ENCODE data around the gene IFITM10. TPM values are rescaled to one million over a fixed set of nuclear protein-coding genes. Genes with fewer than 3 reads are reported as not detected.

IFITM10 gene
- total RNA-seq, 1 donor, result 18.1 TPM

- Histone ChIP-seq H3K9me3 (ENCODE audit: low read depth, low read length) (no peaks in the 10 kb centered on the region), H4K20me1 (ENCODE audit: insufficient read depth, low read length) (no peaks in the 10 kb centered on the region), H3K36me3 (ENCODE audit: insufficient read depth, low read length) (no peaks in the 10 kb centered on the region), H3K4me1 (ENCODE audit: insufficient read depth, low read length) (no peaks in the 10 kb centered on the region), H3K27ac (ENCODE audit: low read depth, low read length) (no peak overlapping the region), H3K27me3 (ENCODE audit: insufficient read depth, low read length) (no peaks in the 10 kb centered on the region), H3K4me3 (ENCODE audit: insufficient read depth, low read length) (no peak overlapping the region), H3K4me2 (ENCODE audit: insufficient read depth, low read length) (no peak overlapping the region), H2AFZ (ENCODE audit: low read length) (no peak overlapping the region), H3K79me2 (ENCODE audit: insufficient read depth, low read length) (no peaks in the 10 kb centered on the region)
- TF ChIP-seq CTCF (IDR thresholded peaks at IDR 0.05; ENCODE audit: extremely low read depth, low read depth, low read length), result no peak
- DNase-seq (ENCODE audit: insufficient read length, low spot score, missing footprints), result peak; percentile 84
Observed at GRCh38 chr11:1779806-1780699, 29.7 kb upstream of the IFITM10 start.

- H3K27me3 ChIP-seq (ENCODE audit: insufficient read depth, low read length), result no peaks in the 10 kb centered on the region
- no peaks in the 10 kb centered on the region for H3K36me3 ChIP-seq (ENCODE audit: insufficient read depth, low read length)
- H2AFZ ChIP-seq (ENCODE audit: low read length), result no peak overlapping the region
- H3K4me3 ChIP-seq (ENCODE audit: insufficient read depth, low read length), result no peak overlapping the region
- H3K27ac ChIP-seq (ENCODE audit: low read depth, low read length), result no peak overlapping the region
- DNase-seq (ENCODE audit: insufficient read length, low spot score, missing footprints), result peak; percentile 84
- no peaks in the 10 kb centered on the region for H4K20me1 ChIP-seq (ENCODE audit: insufficient read depth, low read length)
- no peaks in the 10 kb centered on the region for H3K79me2 ChIP-seq (ENCODE audit: insufficient read depth, low read length)
- H3K4me1 ChIP-seq (ENCODE audit: insufficient read depth, low read length), result no peaks in the 10 kb centered on the region
- TF ChIP-seq CTCF (IDR thresholded peaks at IDR 0.05; ENCODE audit: extremely low read depth, low read depth, low read length), result no peak
- H3K9me3 ChIP-seq (ENCODE audit: low read depth, low read length), result no peaks in the 10 kb centered on the region
- H3K4me2 ChIP-seq (ENCODE audit: insufficient read depth, low read length), result no peak overlapping the region
Observed at GRCh38 chr11:1779034-1779805, 28.8 kb upstream of the IFITM10 start.

GRCh38 chr11:1778141-1778911, 27.9 kb upstream of the IFITM10 start:
- Histone ChIP-seq H4K20me1 (ENCODE audit: insufficient read depth, low read length) (no peaks in the 10 kb centered on the region), H3K27ac (ENCODE audit: low read depth, low read length) (no peak overlapping the region), H3K4me1 (ENCODE audit: insufficient read depth, low read length) (no peaks in the 10 kb centered on the region), H3K79me2 (ENCODE audit: insufficient read depth, low read length) (no peaks in the 10 kb centered on the region), H3K36me3 (ENCODE audit: insufficient read depth, low read length) (no peaks in the 10 kb centered on the region), H3K4me3 (ENCODE audit: insufficient read depth, low read length) (no peak overlapping the region), H2AFZ (ENCODE audit: low read length) (no peak overlapping the region), H3K9me3 (ENCODE audit: low read depth, low read length) (no peaks in the 10 kb centered on the region), H3K27me3 (ENCODE audit: insufficient read depth, low read length) (no peaks in the 10 kb centered on the region), H3K4me2 (ENCODE audit: insufficient read depth, low read length) (no peak overlapping the region)
- peak; percentile 52 for DNase-seq (ENCODE audit: insufficient read length, low spot score, missing footprints)
- no peak for TF ChIP-seq CTCF (IDR thresholded peaks at IDR 0.05; ENCODE audit: extremely low read depth, low read depth, low read length)
